Measurements from ENCODE around the gene TRPM1.
A peak's percentile ranks its signal among the peaks of the same experiment; 100 is the strongest.

The TRPM1 gene

GRCh38 chr15:30990446-30991254, 110.9 kb downstream of the TRPM1 start:
- Histone ChIP-seq H3K4me1 (ENCODE audit: insufficient read depth, low read length) (peaks cover 8% of the 10 kb centered on the region; the same call in 1 of the 2 replicates), H3K27ac (ENCODE audit: low read depth, low read length) (peak overlapping the region; percentile 88; the same call in 1 of the 2 replicates), H3K4me3 (ENCODE audit: low read length) (peak overlapping the region; percentile 88), H3K36me3 (ENCODE audit: insufficient read depth, low read length) (peaks cover 14% of the 10 kb centered on the region), H3K9ac (ENCODE audit: low read depth, low read length) (peak overlapping the region; percentile 83), H3K27me3 (ENCODE audit: insufficient read depth, low read length) (no peaks in the 10 kb centered on the region), H3K9me3 (ENCODE audit: insufficient read depth, low read depth, low read length) (no peaks in the 10 kb centered on the region)
- WGBS, result 8% methylated on average over 21 of the region's 24 CpGs

GRCh38 chr15:30990036-30990435, 111.5 kb downstream of the TRPM1 start:
- WGBS, result 88% methylated on average over 2 of the region's 2 CpGs
- Histone ChIP-seq H3K27me3 (ENCODE audit: insufficient read depth, low read length) (no peaks in the 10 kb centered on the region), H3K27ac (ENCODE audit: low read depth, low read length) (no peak overlapping the region), H3K4me1 (ENCODE audit: insufficient read depth, low read length) (peaks cover 8% of the 10 kb centered on the region; the same call in 1 of the 2 replicates), H3K9me3 (ENCODE audit: insufficient read depth, low read depth, low read length) (no peaks in the 10 kb centered on the region), H3K9ac (ENCODE audit: low read depth, low read length) (no peak overlapping the region), H3K36me3 (ENCODE audit: insufficient read depth, low read length) (peaks cover 18% of the 10 kb centered on the region), H3K4me3 (ENCODE audit: low read length) (peak overlapping the region; percentile 88)

GRCh38 chr15:30985081-30985531, 116.4 kb downstream of the TRPM1 start:
- no peaks in the 10 kb centered on the region for H3K9me3 ChIP-seq (ENCODE audit: insufficient read depth, low read depth, low read length)
- no peak overlapping the region for H3K27ac ChIP-seq (ENCODE audit: low read depth, low read length)
- 93% methylated on average over 3 of the region's 3 CpGs for WGBS
- H3K27me3 ChIP-seq (ENCODE audit: insufficient read depth, low read length), result no peaks in the 10 kb centered on the region
- no peak overlapping the region for H3K4me3 ChIP-seq (ENCODE audit: low read length)
- H3K9ac ChIP-seq (ENCODE audit: low read depth, low read length), result no peak overlapping the region
- H3K4me1 ChIP-seq (ENCODE audit: insufficient read depth, low read length), result peaks cover 3% of the 10 kb centered on the region; the same call in 1 of the 2 replicates
- peaks cover 23% of the 10 kb centered on the region for H3K36me3 ChIP-seq (ENCODE audit: insufficient read depth, low read length)

- Histone ChIP-seq H3K27ac (ENCODE audit: low read depth, low read length) (no peak overlapping the region), H3K4me1 (ENCODE audit: insufficient read depth, low read length) (no peaks in the 10 kb centered on the region), H3K4me3 (ENCODE audit: low read length) (no peak overlapping the region), H3K9ac (ENCODE audit: low read depth, low read length) (no peak overlapping the region), H3K9me3 (ENCODE audit: insufficient read depth, low read depth, low read length) (no peaks in the 10 kb centered on the region), H3K27me3 (ENCODE audit: insufficient read depth, low read length) (no peaks in the 10 kb centered on the region), H3K36me3 (ENCODE audit: insufficient read depth, low read length) (peaks cover 23% of the 10 kb centered on the region)
- WGBS, result 94% methylated on average over 6 of the region's 6 CpGs
These were observed 117.0 kb downstream of the TRPM1 start for GRCh38 chr15:30984542-30984941.

GRCh38 chr15:30984118-30984517, 117.4 kb downstream of the TRPM1 start:
- no peak overlapping the region for H3K4me3 ChIP-seq (ENCODE audit: low read length)
- no peak overlapping the region for H3K27ac ChIP-seq (ENCODE audit: low read depth, low read length)
- WGBS, result 89% methylated on average over 3 of the region's 3 CpGs
- no peak overlapping the region for H3K9ac ChIP-seq (ENCODE audit: low read depth, low read length)
- H3K27me3 ChIP-seq (ENCODE audit: insufficient read depth, low read length), result no peaks in the 10 kb centered on the region
- peaks cover 23% of the 10 kb centered on the region for H3K36me3 ChIP-seq (ENCODE audit: insufficient read depth, low read length)
- H3K9me3 ChIP-seq (ENCODE audit: insufficient read depth, low read depth, low read length), result no peaks in the 10 kb centered on the region
- no peaks in the 10 kb centered on the region for H3K4me1 ChIP-seq (ENCODE audit: insufficient read depth, low read length)

GRCh38 chr15:30979457-30979856, 122.1 kb downstream of the TRPM1 start:
- Histone ChIP-seq H3K9me3 (ENCODE audit: insufficient read depth, low read depth, low read length) (no peaks in the 10 kb centered on the region), H3K27ac (ENCODE audit: low read depth, low read length) (no peak overlapping the region), H3K9ac (ENCODE audit: low read depth, low read length) (no peak overlapping the region), H3K36me3 (ENCODE audit: insufficient read depth, low read length) (peaks cover 16% of the 10 kb centered on the region), H3K27me3 (ENCODE audit: insufficient read depth, low read length) (no peaks in the 10 kb centered on the region), H3K4me3 (ENCODE audit: low read length) (no peak overlapping the region), H3K4me1 (ENCODE audit: insufficient read depth, low read length) (no peaks in the 10 kb centered on the region)
- WGBS, result 97% methylated on average over 5 of the region's 5 CpGs

GRCh38 chr15:30978328-30978727, 123.2 kb downstream of the TRPM1 start:
- no peaks in the 10 kb centered on the region for H3K4me1 ChIP-seq (ENCODE audit: insufficient read depth, low read length)
- H3K36me3 ChIP-seq (ENCODE audit: insufficient read depth, low read length), result peaks cover 27% of the 10 kb centered on the region

DNA sequence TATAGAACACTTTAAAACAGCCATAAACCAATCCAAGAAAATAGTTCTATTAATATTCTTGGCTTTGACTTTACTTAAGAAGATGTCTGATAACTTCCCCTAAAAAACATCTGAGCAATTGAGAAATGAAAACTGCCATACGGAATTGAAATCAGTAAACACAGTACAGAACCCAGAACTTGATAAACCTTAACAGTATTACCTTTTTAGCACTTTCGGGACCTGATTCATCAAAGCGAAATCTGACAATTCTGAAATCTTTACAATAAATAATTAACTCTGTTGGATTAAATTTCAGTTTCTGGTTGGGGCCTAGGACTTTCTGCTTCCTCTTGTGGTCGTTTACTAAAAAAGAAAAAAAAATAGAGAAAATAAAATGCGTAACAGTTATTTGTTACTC, 127.4 kb downstream of the TRPM1 start:
- Histone ChIP-seq H3K9me3 (ENCODE audit: insufficient read depth, low read depth, low read length) (no peaks in the 10 kb centered on the region), H3K4me3 (ENCODE audit: low read length) (no peak overlapping the region), H3K9ac (ENCODE audit: low read depth, low read length) (no peak overlapping the region), H3K27ac (ENCODE audit: low read depth, low read length) (no peak overlapping the region), H3K27me3 (ENCODE audit: insufficient read depth, low read length) (no peaks in the 10 kb centered on the region), H3K36me3 (ENCODE audit: insufficient read depth, low read length) (peaks cover 32% of the 10 kb centered on the region), H3K4me1 (ENCODE audit: insufficient read depth, low read length) (no peaks in the 10 kb centered on the region)
- 74% methylated on average over 4 of the region's 5 CpGs for WGBS

More at GRCh38 chr15:30978328-30978727, 123.2 kb downstream of the TRPM1 start:
- H3K9me3 ChIP-seq (ENCODE audit: insufficient read depth, low read depth, low read length), result no peaks in the 10 kb centered on the region
- no peaks in the 10 kb centered on the region for H3K27me3 ChIP-seq (ENCODE audit: insufficient read depth, low read length)
- no peak overlapping the region for H3K4me3 ChIP-seq (ENCODE audit: low read length)
- H3K9ac ChIP-seq (ENCODE audit: low read depth, low read length), result no peak overlapping the region
- no peak overlapping the region for H3K27ac ChIP-seq (ENCODE audit: low read depth, low read length)

- 94% methylated on average over 4 of the region's 4 CpGs for WGBS
- Histone ChIP-seq H3K36me3 (ENCODE audit: insufficient read depth, low read length) (peaks cover 32% of the 10 kb centered on the region), H3K9ac (ENCODE audit: low read depth, low read length) (no peak overlapping the region), H3K27ac (ENCODE audit: low read depth, low read length) (no peak overlapping the region), H3K4me1 (ENCODE audit: insufficient read depth, low read length) (no peaks in the 10 kb centered on the region), H3K27me3 (ENCODE audit: insufficient read depth, low read length) (no peaks in the 10 kb centered on the region), H3K4me3 (ENCODE audit: low read length) (no peak overlapping the region), H3K9me3 (ENCODE audit: insufficient read depth, low read depth, low read length) (no peaks in the 10 kb centered on the region)
These were observed 128.1 kb downstream of the TRPM1 start for GRCh38 chr15:30973379-30973778.

DNA sequence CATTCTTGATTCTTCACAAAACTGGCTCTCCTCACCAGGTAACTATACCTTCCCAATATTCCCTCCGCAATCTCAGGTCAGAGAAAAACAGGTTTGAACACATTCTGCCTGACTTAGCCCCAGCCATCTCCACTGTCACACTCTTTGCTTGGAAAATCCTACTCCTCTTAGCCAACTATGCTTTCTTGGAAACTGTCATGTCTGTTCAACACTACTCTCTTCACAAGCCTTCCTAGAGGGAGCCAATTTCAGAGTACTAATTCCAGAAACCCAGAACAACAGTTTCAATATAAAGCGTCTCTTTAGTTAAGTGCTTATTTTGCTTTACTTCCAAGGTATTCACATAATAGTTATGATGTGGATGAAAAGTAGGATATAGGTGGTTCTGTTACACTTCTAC, 131.8 kb downstream of the TRPM1 start:
- peaks cover 39% of the 10 kb centered on the region for H3K36me3 ChIP-seq (ENCODE audit: insufficient read depth, low read length)
- 94% methylated on average over 1 of the region's 2 CpGs for WGBS

GRCh38 chr15:30963681-30964080, 137.8 kb downstream of the TRPM1 start:
- Histone ChIP-seq H3K9me3 (ENCODE audit: insufficient read depth, low read depth, low read length) (no peaks in the 10 kb centered on the region), H3K4me1 (ENCODE audit: insufficient read depth, low read length) (no peaks in the 10 kb centered on the region), H3K4me3 (ENCODE audit: low read length) (no peak overlapping the region), H3K27me3 (ENCODE audit: insufficient read depth, low read length) (no peaks in the 10 kb centered on the region), H3K9ac (ENCODE audit: low read depth, low read length) (no peak overlapping the region), H3K27ac (ENCODE audit: low read depth, low read length) (no peak overlapping the region), H3K36me3 (ENCODE audit: insufficient read depth, low read length) (peaks cover 38% of the 10 kb centered on the region)
- WGBS, result 100% methylated on average over 2 of the region's 3 CpGs

More for the DNA sequence above, 131.8 kb downstream of the TRPM1 start:
- Histone ChIP-seq H3K9ac (ENCODE audit: low read depth, low read length) (no peak overlapping the region), H3K9me3 (ENCODE audit: insufficient read depth, low read depth, low read length) (no peaks in the 10 kb centered on the region), H3K27ac (ENCODE audit: low read depth, low read length) (no peak overlapping the region), H3K4me1 (ENCODE audit: insufficient read depth, low read length) (no peaks in the 10 kb centered on the region), H3K4me3 (ENCODE audit: low read length) (no peak overlapping the region), H3K27me3 (ENCODE audit: insufficient read depth, low read length) (no peaks in the 10 kb centered on the region)

Measured in HUES64 (cell line).